ENCODE measurements around the gene PABPN1L.

Gene PABPN1L

DNA sequence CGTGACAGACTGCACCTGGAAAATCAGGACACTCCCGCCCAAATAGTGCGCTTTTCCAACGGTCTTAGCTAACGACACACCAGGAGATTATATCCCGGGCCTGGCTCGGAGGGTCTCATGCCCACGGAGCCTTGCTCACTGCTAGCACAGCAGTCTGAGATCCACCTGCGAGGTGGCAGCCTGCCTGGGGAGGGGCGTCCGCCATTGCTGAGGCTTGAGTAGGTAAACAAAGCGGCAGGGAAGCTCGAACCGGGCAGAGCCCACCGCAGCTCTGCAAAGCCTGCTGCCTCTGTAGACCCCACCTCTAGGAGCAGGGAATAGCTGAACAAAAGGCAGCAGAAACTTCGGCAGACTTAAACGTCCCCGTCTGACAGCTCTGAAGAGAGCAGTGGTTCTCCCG lies 14.8 kb downstream of the PABPN1L start:
- DNase-seq (ENCODE audit: low read depth in 3 of 3): no peak

DNA sequence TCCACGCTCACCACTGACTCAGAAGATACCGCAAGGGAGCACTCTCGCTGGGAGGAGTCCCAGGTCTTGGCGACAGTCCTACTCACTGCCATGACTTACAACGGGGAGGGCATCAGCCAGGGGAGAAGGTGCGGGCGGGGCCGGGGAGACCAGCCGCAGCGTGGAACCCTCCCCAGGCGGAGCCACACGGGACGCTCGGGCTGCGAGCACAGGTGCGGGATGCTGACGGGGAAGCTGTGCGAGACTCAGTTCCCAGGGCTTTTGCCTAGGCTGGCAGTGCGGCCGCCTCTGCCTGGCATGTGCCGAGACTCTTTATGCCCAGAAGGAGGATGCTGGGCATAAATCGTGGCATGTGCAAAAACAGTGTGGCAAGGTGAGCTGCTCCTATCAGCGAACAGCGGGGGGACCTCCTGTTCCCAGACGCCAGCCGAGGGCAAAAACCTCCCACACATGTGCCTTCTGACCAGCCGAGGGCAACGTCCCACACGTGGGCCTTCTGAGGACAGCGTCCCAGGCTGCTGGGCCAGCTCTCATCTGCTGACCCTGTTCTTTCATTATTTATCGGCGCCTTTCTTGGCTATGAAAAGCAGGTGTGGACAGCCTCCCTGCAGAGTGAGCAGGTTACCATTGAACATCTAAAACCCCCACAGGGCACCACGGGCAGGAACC lies 15.8 kb downstream of the PABPN1L start:
- no peak for DNase-seq (ENCODE audit: low read depth in 3 of 3)

DNA sequence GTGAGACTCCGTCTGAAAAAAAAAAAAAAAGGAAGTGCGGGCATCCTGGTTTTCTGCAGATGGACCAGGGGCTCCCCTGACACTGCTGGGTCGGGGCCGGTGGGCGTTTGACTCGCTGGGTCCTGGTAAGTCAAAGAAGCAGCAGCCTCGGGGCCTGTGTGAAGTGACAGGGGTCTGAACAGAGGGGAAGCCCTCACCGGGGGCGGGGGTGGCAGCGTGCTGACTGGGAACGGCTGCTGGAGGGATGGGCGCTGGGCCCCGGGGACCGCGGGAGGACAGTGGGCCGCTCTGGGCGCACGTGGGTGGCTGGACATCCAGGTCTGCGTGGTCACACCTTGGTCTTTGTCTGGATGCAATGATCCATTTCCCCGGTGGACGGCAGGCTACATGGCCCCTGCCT lies 17.9 kb downstream of the PABPN1L start:
- DNase-seq (ENCODE audit: low read depth in 3 of 3): no peak

DNA sequence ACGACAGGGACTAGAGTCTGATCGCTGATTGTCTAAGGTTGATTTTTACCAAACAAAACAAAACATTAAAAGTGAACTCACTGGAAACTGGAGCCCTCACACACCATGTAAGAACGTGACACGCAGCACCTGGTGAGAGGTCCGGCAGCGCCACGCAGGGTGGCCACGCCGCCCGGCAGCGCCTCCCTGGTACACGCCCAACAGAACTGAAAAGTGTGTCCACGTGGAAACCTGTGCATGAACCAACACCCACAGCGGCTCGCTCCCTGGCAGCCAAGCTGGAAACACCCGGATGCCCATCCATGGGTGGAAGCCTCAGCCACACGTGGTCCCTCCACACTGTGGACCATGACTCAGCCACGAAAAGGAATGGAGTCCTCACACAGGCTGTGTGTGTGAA lies 18.8 kb downstream of the PABPN1L start:
- no peak for DNase-seq (ENCODE audit: low read depth in 3 of 3)

DNA sequence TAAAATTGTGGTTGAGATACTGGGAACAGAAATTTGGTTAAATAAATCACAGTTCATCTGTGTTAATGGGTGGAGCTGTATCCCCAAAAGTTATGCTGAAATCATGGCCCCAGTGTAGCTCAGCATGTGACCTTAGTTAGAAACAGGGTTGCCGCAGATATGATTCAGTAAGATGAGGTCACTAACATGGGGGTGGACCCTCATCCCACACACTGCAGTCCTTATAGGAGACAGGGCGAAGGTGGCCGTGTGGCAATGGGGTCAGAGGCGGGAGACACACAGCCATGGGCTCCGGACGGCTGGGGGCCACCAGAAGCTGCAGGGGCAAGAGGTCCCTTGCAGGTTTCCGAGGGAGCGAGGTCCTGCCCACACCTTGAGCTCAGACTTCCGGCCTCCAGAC lies 20.4 kb downstream of the PABPN1L start:
- no peak for DNase-seq (ENCODE audit: low read depth in 3 of 3)

DNA sequence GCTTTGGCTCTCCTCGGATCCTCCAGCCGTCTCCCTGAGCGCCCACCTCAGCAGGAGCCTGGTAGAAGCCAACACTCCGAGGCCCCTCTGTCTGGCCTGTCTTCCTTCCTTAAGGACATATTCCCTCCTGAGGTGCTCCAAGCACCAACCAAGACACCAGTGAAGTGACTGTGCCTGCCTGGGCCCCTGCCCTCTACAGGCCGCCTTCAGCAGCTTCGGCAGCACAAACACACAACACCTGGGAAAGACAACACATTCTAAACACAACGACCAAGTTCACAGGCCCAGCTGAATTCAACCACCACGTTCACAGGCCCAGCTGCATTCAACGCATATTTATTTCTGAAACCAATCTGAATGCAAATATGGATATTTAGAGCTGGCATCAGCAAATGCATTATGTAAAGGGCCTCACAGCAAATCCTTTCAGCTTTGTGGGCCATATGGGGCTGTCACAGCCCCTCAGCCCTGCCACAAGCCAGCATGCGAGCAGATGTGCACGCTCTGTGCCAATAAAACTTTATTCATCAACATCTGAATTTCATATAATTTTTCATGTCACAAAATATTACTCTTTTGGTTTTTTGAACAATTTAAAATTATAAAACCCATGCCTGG lies 21.9 kb downstream of the PABPN1L start:
- no peak for DNase-seq (ENCODE audit: low read depth in 3 of 3)

DNA sequence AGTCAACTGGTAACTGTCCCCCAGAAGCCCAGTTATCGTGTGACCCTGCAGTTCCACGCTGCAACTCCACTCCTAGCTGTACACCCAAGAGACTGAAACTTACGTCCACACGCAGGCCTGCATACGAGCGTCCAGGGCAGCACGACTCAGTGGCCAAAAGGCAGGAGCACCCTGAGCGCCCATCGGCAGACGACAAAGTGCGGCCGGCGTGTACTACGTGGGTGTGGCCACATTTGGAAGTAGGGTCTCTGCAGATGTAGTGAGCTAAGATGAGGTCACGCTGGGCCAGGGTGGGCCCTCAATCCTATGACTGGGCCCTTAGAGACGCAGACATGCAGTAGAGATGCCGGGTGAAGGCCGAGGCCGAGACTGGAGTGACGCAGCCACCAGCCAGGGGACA lies 23.2 kb downstream of the PABPN1L start:
- no peak for DNase-seq (ENCODE audit: low read depth in 3 of 3)

DNA sequence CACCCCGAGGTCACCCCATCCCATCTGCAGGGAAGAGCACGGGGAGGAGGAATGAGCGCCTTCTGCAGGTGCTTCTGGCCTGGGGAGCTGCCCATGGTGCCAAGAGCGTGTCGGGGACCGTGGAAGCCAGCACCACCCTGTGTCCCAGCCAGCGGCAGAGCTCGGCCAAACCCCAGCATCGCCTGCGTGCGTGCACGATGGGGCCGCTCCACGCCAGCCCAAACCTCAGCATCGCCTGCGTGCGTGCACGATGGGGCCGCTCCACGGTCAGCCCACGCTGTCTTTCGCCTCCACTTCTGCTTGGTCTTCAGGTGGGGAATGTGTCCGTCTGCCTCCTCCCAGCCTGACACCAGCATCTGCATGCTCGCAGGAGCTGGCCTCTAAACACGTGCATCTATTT lies 23.7 kb downstream of the PABPN1L start:
- no peak for DNase-seq (ENCODE audit: low read depth in 3 of 3)

DNA sequence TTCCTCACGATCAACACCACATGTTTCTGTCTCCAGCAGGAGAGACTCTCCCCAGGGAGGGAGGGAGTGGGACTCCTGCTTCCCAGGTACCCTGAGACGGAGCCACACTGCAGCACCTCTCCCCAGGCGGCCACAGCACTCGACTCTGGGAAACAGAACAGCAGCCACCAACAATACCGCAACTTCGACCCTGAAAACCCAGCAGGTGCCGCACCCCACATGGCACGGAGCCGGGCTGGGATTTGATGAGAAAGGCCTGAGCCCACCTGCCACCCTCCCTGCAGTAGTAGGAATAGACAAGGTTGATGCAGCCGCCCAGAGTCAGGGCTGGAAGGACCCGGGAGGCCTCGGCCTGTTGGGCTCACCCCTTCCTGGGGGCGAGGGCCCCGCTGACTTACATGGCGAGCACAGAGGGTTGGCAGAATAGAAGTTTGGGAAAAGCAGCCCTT lies 24.1 kb downstream of the PABPN1L start:
- no peak for DNase-seq (ENCODE audit: low read depth in 3 of 3)

DNA sequence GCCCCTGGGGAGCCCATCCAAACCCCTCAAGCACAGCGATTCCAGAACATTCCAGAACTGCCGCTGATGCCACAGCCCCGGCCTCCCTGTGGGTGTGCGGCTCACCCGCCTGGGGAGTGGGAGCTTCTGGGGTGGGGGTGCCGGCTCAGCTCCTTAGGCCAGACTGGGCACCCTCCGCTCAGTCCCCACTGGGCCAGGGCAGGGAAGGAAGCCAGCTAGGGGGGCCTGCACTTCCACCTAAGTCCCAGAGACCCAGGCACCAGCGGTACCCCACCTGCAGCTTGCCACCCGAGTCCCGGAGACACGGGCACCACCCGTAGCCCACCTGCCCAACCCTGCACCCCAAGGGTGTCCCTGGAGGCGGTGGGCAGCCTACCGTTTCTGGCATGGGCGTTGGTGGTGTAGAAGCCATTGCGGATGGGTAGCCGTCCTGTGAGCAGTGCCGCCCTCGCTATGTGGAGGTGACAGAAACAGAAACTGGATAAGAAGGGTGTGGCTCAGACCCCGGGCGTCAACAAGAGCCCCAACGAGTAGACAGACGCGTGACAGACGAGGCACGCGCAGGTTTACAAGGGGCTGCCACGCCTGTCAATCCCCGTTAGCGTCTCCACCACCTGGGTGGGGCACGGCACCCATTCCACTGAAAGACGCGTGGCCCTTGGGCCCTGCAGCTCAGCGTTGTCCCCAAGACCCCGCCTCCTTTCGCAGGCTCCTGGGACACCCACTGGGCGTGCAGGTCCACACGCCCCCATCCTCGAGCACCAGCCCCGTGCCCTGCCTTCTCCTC lies 24.7 kb downstream of the PABPN1L start:
- no peak for DNase-seq (ENCODE audit: low read depth in 3 of 3)

DNA sequence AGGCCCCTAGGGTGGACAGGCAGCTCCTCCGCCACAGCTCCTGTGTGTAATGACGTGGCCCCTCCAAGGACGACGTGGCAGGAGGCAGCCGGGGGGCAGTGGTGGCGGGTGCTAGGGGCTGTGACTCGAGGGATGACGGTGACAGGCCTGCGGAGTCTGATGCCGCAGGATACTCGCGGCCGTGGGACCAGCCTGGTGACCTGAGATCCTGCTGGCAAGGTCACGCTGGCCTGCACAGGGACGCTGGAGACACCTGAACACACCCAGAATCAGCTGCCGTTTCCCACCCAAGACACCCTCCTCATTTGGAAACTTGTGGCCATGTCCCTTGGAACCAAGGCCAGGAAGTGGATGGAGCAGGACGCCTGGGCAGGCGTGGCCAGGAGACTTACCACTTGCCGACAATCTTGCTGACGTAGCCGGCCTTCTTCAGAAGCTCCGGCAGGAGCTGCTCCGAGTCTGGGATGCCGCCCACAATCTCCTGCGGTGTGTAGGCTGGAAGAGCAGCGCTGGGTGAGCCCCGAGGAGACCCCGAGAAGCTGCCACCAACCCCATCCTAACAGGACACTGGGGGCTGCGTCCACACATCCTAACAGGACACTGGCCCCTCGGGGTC lies 25.8 kb downstream of the PABPN1L start:
- DNase-seq (ENCODE audit: low read depth in 3 of 3): no peak

DNA sequence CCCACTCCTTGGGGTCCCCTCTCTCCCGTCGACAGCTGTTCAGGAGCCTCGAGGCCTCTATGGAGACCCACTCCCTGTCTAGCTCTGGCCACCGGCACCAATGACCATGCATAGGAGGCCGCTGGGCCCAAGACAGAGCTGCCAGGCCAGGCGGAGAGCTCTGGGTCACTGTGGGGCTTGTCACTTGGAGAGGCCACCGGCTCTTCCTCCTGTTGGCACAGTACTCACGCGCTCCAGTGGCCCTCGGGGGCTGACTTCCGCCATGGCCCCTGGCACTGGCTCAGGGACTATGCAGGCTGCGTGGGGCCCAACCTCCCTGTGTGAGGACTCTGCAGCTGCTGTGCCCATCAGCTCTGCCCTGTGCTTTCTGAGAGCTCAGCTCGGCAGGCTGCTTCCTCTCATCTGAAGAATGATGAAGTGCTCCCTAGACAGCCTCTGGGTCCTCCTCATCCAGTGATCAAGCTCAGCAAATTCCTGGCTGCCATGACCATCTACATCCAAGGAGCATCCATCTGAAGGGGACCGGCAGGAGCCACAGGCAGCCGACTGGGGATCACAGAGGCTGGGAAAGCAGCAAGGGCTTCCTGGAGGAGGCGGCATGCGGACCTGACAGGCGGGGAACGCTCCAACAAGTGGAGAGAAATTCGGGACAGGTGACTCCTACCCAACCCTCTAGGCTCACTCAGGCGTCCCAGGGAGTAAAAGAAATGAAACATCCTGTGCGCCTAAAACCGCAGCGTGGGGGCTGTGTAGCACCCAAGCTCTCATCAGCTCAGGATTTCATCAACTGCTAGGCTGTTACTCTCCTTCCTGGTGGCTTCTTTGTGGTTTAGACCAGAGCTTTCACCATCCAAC lies 26.5 kb downstream of the PABPN1L start:
- no peak for DNase-seq (ENCODE audit: low read depth in 3 of 3)

DNA sequence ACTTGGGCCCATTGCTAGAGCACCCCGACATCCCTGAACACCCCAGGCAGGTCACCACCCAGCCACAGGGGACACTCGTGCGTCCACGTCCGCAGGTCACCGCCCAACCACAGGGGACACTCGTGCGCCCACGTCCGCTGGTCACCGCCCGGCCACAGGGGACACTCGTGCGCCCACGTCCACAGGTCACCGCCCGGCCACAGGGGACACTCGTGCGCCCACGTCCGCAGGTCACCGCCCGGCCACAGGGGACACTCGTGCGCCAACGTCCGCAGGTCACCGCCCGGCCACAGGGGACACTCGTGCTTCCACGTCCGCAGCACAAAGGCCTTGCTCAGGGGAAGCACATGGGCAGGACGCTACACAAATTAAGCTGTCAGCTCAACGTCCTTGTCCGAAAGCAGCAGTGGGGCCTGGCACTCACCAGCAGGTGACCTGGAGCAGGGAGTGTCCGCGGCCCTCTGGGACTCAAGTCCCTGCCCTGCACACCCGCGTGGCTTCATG lies 27.4 kb downstream of the PABPN1L start:
- no peak for DNase-seq (ENCODE audit: low read depth in 3 of 3)

DNA sequence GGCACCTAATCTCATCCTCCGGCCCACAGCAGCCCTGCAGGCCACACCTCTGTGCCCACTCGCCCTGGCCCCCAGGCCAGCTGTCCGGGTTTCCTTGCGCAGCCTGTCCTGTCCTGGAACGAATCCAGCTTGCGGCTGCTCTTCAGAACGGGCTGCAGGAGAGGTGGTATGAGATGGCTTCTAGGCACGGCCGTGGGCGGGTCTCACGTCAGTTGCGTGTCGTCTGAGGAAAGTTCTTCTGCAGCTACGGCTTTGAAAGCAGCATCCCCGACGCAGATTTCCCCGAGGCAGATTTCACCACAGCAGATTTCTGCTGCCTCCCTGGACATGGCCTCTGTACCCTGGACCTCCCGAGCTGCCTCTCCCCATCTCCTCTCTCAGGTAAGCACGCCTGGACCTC lies 27.9 kb downstream of the PABPN1L start:
- no peak for DNase-seq (ENCODE audit: low read depth in 3 of 3)

DNA sequence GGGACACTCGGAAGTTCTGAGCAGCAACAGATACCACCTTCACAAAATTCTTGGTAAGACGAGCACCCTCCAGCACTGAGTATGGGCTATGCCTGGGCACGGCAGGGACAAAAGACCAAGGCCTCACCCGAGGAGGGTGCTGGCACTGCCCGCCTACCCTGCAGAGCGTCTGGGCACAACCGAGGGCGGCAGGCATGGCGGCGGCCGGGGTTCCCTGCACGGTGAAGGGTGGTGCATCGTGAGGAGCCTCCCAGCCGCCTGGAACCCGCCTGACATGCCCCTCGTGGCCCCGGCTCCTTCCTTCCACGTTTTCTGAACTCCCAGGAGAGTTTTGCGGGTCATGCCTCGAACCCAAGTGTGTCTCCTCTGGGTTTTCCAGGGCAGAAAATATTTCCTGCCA lies 28.7 kb downstream of the PABPN1L start:
- DNase-seq (ENCODE audit: low read depth in 3 of 3): no peak

DNA sequence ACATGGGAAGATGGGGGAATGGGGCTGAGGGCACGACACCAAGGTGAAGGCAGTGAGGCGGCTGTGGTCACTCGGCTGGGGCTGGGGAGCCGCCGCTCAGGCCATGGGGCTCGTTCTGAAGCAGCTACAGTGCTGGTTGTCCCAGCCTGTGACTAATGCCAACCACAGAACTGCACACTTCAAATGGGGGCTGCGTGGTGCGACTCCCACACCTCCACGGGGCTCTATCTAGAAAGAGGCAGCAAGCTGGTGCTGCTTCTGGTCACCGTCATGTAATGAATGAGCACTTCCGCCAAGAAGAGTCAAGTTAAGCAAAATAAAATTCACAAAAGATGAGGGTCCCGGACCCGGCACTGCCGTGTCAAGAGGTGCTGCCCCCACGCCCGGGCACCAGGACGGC lies 29.7 kb downstream of the PABPN1L start:
- no peak for DNase-seq (ENCODE audit: low read depth in 3 of 3)

DNA sequence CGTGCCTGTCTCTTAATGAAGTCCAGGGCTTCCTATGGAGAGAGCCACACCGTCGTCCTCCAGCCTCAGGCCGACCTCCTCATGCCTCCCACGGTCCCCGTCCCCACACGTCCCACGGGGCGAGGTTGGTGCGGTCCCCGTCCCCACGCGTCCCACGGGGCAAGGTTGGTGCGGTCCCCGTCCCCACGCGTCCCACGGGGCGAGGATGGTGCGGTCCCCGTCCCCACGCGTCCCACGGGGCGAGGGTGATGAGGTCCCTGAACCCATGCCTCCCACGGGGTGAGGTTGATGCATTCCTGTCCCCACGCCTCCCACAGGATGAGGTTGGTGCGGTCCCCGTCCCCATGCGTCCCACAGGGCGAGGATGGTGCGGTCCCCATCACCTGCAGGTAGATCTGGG lies 30.6 kb downstream of the PABPN1L start:
- DNase-seq (ENCODE audit: low read depth in 3 of 3): no peak

DNA sequence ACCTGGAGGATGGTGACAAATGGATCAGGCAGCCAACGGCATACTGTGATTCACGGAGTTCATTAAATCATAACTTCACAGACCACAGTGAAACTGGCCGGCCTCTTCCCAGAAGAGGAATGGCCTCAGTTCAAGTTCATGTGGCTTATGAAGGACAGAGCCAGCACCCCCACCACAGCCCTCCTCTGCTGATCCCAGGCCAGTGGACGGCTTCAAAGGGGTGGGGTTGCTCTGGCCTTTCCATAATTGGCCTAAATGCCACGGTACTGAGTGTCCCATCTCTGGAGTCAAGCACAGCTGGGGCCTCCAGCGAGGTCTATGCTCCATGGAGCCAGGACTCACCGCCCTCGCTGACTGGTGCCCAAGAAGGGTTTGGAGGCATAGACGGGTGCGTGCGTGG lies 31.1 kb downstream of the PABPN1L start:
- DNase-seq (ENCODE audit: low read depth in 3 of 3): no peak

DNA sequence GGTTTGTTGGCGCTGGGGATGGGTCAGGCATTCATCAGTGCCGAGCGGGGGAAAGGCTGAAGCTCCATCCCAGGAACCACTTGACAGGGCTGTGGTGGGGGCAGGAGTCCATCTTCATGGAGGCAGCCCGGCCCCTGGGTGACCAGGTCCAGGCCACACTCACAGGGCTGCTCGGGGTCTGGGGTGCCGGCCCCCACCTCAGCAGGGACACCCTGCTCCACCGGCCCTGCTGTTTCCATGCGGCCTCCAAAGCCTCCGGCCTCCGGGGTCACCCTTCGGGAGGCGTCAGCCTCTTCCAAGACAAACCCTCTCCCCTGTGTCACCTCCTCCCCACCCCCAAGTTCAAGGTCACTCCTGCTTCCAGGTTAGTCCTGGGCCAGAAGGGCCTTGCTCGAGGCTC lies 31.8 kb downstream of the PABPN1L start:
- DNase-seq (ENCODE audit: low read depth in 3 of 3): no peak

DNA sequence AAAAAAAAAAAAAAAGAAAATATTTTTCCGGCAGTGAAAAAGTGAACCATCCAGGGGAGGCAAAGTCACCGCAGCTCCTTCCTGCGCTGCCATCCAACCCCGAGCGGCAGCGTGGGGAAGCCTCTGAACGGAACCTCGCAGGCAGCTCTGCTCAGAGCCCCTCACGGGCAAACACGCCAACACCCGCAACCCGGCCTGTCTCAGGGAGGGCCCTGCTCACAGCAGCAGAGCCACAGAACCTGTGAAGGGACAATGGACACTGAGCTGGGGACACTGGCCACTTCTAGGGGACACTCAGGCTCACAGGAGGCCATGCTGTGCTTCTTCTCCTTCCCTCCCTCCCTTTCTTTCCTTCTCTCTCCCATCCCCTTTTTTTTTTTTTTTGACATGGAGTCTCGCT lies 33.4 kb downstream of the PABPN1L start:
- DNase-seq (ENCODE audit: low read depth in 3 of 3): no peak

DNA sequence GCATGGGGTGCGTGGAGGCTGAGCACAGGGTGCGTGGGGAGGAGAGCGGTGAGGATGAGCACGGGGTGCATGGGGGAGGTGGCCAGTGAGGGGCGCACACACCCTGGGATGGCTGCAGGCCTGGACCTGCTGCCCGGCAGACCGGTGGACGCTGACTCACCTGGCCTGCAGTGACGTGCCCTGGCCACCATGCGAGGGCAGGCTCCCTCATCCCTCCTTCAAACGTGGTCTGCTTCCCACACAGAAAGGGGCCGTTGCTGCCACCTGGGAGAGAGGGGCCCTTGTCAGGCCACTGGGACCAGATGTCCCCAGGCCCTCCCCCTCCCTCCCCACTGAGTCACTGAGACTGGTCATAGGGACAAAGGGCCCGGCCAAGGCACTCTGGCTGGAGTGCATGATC lies 34.6 kb downstream of the PABPN1L start:
- DNase-seq (ENCODE audit: low read depth in 3 of 3): no peak

DNA sequence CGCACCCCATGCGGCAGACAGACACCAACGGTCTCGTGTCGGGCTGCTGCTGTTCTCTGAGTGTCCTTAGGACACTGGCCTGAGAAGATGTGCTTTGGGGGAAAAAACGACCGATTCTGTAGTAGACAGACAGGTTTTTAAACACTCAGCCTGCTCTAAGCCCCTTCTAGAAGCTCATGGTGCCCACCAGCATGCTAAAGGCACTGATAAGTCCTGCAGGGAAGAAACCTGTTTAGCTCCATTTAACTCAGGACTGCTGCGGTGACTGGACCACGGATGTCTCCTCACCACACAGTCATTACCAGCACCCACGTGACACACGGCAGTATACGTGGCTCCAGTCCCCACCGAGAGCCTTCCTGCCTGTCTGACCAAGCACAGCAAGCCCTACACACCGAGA lies 35.7 kb downstream of the PABPN1L start:
- DNase-seq (ENCODE audit: low read depth in 3 of 3): no peak

Data from stimulated activated CD4-positive, alpha-beta T cell treated with anti-CD3 and anti-CD28 coated beads, TNF-alpha, amount 100 ng/mL, for 4 hours (primary cell).